ENCODE data around the gene CUEDC2.

- TF ChIP-seq POLR2A (IDR thresholded peaks at IDR 0.05) = no peak
- no peak for TF ChIP-seq CTCF (IDR thresholded peaks at IDR 0.05)
- no peak for TF ChIP-seq EP300 (IDR thresholded peaks at IDR 0.05)
- TF ChIP-seq POLR2AphosphoS5 (IDR thresholded peaks at IDR 0.05) = no peak
These were observed 8.2 kb downstream of the CUEDC2 start for GRCh38 chr10:102424145-102424544.

Measured in gastroesophageal sphincter (tissue), 3 donors.